ENCODE measurements around the gene GRIPAP1.
"Not testable (repeated sequence)": the region's sequence is repeated elsewhere in the genome, so short reads cannot be mapped to it uniquely, and the experiment has no call there.

GRIPAP1 gene

DNA sequence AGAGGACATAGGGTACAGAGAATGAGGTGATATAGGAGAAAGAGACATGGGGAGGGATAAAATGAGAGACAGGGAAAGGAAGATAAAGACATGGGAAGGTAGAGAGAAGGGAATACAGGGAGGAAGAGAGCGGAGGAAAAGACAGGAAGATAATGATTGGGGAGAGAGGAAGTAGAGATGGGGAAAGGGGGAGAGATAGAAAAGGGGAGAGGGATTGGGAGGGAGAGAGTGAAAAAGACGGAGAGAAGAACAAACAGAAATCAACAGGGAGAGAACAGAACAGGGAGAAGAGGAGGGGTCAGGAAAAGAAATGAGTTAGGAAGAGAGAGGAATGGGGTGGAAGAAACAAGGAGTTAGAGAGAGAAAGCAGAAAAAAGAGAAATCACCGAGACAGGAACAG is 4.6 kb downstream of the GRIPAP1 start:
- no peak for DNase-seq

- no peak for DNase-seq
These were observed 5.1 kb downstream of the GRIPAP1 start for GRCh38 chrX:48996969-48997368.

- DNase-seq = no peak
These were observed 9.7 kb downstream of the GRIPAP1 start for GRCh38 chrX:48992341-48992740.

- no peak for DNase-seq
These were observed 12.6 kb downstream of the GRIPAP1 start for GRCh38 chrX:48989483-48989882.

DNA sequence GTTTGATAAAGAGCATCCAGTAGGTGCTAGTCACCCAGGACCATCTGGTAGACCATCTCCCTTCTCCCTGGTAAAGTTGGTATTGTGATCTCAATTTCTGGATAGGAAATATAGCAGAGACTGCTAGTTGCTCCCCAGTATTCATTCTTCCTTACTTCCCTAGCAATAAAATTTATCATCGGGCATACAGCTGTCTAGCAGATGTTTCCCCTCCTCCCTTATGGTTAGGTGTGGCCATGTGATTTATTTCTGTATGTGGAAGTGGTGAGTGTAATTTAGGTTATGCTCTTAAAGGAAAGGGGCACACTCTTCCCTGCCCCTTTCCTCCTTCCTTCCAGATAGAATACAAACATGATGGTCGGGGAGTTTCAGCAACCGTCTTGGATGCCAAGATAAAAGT is 18.2 kb downstream of the GRIPAP1 start:
- DNase-seq = no peak

DNA sequence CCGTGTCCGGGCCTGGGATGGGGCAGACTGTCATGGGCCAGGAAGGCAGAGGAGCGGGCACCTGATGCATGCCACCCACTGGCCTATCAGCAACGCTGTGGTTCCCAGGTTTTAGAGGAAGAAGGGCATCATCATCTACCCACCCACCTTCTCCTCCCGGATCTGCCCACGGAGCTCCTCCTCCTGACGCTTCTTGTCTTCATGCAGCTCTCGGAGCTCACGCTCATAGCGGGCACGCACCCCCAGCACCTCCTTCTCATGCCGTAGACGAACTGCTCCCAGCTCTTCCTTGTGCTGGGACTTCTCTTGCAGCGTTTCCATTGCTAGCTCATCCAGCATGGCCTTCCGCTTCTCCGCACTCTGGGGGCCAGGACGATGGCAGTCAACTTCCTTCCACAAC is 19.0 kb downstream of the GRIPAP1 start:
- no peak for DNase-seq

- no peak for DNase-seq
These were observed 20.9 kb downstream of the GRIPAP1 start for GRCh38 chrX:48981178-48981577.

DNA sequence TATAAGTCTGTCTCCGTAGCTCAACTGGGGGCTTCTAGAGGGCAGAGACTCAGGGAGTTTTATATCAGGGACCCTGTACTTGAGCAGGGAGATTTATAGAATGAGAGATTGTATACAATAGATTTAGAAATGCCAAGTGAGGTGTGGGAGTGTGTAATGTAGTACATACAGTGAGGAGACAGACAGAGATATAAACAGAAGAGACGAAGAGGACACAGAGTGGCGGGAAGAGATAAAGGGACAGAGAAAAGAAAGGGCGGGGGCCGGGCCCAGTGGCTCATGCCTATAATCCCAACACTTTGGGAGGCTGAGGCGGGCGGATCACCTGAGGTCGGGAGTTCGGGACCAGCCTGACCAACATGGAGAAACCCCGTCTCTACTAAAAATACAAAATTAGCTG is 21.7 kb downstream of the GRIPAP1 start:
- DNase-seq = not testable (repeated sequence)

DNA sequence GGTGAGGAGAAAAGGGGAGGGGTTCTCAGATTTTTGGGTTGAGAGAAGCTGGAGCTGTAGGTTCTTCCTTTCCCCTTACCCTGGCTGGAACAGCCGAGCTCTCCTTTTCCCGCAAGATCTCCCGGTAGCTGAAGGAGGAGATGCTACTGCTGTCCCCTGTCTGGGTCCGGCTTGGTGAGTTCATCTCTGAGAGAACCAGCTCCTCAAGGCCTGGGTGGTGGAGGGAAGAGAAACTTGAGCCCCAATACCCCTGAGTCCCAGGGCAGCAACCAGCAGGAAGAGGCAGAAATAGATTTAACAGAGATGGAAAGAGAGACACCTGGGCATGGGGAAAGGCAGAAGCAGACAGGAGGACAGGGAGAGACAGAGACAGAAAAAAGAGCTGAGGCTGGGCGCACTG is 23.8 kb downstream of the GRIPAP1 start:
- no peak for DNase-seq

DNA sequence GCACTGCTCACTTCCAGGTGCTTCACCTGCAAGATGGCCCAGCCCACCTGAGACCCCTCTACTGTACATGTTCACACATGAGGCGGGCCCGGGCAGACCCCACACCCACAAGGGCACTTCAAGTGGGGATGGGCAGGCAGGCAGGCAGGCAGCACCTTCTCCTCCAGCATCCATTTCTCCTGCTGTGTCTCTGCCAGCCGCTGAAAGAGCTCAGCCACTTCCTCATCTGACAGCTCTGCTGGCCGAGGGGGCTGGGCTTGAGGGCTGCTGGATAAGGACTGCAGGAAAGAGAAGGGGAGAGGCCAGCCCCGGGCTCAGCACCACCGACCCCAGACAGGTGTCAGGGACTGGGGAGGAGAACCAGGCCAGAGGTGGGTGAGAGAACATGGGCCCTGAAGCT is 26.0 kb downstream of the GRIPAP1 start:
- DNase-seq = no peak

- no peak for DNase-seq
These were observed 26.5 kb downstream of the GRIPAP1 start for GRCh38 chrX:48975541-48975940.

DNA sequence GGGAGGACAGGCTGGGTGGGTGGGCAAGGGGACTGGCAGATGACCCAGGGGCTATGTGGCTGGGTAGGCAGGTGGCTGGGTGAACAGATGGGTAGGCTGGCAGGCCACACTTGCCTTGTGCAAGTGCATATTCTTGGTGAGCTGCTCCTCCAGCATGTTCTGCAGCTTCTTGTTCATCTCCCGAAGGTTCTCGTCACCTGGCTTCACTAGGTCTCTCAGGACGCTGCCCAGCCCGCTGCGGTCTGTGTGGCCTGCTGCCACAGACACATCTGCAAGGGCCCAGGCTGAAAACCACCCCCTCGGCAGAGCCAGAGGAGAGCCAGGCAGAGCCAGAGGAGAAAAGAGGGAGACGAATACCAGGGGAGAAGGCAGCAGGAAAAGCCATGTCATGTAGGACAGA is 27.0 kb downstream of the GRIPAP1 start:
- DNase-seq = no peak

DNA sequence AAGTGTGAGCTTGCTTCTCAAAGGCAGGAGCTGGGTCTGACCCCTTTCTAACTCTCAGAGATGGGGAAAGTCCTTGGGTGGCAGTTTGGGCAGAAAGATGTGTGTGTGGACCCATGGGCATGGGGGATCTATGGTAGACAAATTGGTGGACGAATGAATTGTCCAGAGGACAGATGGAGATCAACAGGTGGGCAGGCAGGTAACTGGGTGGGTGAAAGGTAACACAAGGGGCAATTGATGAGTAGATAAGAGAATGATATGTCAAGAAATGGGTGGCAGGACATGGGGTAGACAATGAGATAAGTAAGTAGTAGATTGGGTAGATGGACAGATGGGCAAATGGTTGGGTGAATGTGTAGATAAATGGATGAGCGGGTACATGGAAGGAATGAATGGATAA is 27.5 kb downstream of the GRIPAP1 start:
- DNase-seq = no peak

- no peak for DNase-seq
These were observed 28.0 kb downstream of the GRIPAP1 start for GRCh38 chrX:48974033-48974432.

DNA sequence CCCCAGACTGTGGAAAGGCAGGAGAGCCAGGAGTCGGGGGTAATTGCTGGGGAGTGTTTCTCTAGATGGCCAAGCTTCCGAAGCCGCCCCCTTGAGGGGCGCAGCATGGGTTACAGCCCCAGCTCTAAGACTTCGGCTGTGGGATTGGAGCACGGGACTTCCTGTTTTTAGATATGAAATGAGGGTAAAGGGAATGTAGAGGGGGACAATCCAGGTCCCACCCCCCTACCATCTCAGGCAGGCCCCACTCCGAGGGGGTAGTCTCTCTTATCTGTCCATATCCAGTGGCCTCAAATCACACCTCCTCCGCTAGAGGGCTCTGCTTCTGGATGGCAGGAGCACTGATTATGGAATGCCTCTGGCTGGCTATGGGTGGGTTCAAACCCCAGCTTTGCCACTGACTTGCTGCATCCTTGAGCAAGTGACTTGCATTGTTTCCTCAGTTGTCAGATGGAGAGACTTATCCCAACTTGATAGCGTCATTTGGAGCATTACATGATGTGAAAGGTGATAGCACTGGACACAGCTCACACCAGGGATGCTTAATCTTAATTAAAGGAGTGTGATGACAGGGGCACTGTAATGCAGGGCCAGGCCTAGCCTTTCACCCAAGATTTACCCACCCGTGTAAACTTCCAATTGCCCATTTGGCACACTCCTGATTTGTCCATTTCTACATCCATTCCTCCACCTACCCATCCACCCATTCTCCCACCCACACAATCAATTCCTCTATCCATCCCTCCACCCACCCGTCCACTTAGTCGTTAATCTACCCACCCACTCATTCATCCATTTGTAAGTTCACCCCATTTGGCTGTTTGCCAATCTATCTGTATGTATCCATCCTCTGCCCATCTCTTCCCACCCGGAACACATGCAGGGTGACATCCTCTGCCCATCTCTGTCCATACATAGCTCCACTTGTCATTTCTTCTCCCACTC is 29.6 kb downstream of the GRIPAP1 start:
- peak; percentile 63 for DNase-seq

- no peak for DNase-seq
These were observed 30.5 kb downstream of the GRIPAP1 start, which contains the start of gene KCND1 for GRCh38 chrX:48971249-48972219. Gene KCND1 (minus strand): TSS chrX:48971844. CDS start chrX:48970271, 1,573 bp downstream.

GRCh38 chrX:48969471-48969870 is 32.6 kb downstream of the GRIPAP1 start:
- DNase-seq = no peak

- DNase-seq = no peak
These were observed 33.7 kb downstream of the GRIPAP1 start for GRCh38 chrX:48968377-48968776.

GRCh38 chrX:48966796-48967579 is 35.1 kb downstream of the GRIPAP1 start:
- no peak for DNase-seq

GRCh38 chrX:48965959-48966358 is 36.1 kb downstream of the GRIPAP1 start:
- DNase-seq = no peak

GRCh38 chrX:48961585-48962091 is 40.4 kb downstream of the GRIPAP1 start:
- no peak for DNase-seq

- no peak for DNase-seq
These were observed 41.8 kb downstream of the GRIPAP1 start for GRCh38 chrX:48960291-48960690.
